HTERT RPE-1 (cell line): ENCODE measurements around the gene MAP3K20.

Experiments
- in situ Hi-C: fragments of 300-500 bp; cut with MboI; formaldehyde crosslinking; loops from 4 replicates; pipeline ENCODE4 v1.14.3; 2020; ENCODE audit warnings: low sequenced_read_pairs

The MAP3K20 gene

DNA sequence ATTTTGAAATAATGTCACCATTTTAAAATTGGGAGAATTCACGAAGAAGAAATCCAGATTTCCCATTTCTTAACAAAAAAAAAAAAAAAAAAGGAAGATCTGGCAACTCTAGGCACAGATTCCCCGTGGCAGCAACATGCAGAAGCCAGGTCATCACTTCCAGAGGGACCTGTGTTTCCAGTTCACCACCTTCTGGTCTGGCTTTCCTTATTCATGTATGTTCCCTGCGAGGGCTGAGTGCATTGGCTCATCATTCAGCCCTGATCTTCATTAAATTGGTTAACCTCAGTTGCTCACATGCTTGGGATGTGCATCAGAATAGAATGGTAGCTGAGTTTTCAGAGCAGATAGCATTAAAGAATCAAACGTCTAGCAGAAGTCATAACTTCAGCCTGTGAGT lies 25.0 kb upstream of the MAP3K20 start:
- in situ Hi-C loops: no loop called here

DNA sequence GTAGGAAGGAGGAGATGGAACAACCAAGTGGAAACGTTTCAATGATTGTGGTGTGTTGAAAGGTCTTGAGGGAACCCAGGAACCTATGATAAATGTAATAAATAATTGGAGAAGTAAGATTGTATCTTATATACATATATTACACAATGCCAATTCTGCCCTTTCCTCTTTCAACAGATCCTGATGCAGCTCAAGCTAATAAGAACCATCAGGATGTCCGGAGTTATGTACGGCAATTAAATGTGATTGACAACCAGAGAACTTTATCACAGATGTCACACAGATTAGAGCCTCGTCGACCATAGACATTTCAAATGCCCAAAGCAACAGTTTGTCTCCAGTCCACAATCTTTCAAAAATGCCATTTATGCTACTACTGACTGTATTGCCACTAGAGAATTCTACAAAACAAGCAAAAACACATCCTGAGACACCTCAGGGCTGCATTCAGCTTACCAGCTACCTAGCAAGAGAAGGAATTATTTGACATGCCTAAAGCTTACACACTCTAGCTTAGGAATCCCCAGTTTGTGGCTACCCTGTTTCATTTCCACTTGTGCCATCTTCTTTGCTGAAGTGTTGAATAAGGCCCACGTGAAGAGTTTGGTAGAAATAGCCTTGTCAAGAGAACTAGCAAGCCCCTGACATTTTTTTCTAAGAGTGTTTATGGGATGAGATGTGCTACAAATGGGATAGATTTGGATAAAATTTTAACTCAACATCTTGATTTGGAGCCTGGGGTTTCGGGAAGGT lies 24.0 kb upstream of the MAP3K20 start:
- in situ Hi-C loops: no loop called here

DNA sequence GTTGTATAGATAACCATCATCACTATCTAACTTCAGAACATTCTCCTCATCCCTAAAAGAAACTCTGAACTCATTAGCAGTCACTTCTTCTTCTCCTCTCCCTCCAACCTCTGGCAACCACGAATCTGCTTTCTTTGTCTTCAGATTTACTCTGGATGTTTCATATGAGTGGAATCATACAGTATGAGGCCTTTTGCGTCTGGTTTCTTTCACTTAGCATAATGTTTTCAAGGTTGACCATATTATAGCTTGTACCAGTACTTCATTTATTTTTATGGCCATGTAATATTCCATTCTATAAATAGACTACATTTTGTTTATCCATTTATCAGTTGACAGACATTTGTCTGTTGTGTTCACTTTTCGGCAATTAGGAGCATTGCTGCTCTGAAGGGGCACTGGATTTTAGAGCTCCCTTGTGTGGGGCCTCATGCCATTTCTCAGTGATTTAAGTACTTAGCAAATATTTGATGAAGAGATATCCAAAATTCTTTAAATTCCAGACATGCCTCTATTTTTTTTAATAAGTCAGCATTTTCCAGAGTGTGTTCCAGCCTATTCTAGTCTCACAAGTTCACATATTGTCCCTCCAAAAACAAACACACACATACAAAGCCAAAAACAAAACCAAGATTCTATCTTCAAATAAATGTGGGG lies 22.5 kb upstream of the MAP3K20 start:
- in situ Hi-C loops: no loop called here

DNA sequence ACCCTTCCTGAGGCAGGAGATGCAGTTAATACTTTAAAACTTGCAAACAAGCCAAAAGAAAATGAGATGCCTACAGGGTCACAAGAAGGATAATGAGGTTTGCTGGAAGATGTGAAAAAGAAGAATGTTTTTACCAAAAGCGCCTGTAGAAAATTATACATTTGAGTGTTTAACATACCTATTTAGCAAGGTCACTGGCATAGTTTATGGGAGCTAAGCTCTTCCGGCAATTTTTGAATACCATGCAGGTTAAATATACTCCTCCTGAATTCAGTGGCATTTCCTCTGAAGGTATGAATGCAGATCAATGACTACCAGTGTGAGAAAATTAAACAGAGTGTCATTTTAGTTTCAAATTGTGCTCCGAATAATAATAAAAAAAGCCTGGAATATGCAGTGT lies 21.2 kb upstream of the MAP3K20 start:
- in situ Hi-C loops: no loop called here

DNA sequence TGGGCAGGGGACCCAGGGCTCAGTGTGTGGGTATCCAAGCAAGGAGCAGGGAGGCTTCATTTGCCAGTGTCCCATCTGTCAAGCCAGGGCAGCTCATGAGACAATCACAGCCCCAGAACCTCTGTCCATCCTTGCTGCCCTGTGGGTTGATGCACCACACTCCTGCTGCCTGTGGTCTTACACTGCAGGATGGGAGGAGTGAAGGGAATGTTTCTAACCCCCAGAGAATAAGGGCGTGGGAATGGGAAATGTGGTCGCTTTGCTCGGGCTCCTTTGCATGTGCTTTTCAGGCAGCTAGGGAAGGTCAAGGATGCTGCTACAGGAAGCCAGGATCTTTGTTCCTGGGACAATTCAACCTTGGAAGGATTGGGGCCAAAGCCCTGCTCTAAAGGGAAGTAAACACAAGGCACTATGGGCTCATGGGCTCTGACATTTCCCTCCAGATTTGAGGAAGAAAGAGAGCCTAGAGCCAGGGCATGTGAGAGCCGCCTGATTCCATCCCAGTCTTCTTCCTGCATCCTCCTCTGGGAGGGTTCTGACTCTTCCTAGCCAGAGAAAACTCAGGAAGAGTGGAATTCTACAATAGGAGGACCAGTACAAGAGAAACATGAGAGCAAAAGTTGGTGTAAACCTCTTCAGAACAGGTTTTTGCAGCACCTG lies 18.8 kb upstream of the MAP3K20 start:
- in situ Hi-C loops: no loop called here

DNA sequence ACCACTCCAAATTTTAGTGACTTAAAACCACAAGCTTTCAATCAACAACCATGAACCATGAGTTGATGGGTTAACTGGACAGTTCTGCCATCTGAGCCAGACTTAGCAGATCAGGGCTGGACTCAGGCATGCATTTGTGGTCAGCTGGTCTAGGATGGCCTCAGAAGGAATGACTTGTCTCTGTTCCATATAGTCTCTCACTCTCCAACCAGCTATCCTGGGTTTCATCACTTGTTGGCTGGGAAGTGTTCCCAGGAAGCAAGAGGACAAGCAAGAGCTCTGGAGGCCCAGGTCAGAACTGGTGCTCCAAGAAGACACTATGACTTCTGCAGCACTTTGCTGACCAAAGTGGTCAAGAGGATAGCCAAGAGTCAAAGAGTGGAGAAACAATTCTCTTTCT lies 17.5 kb upstream of the MAP3K20 start:
- in situ Hi-C loops: no loop called here

DNA sequence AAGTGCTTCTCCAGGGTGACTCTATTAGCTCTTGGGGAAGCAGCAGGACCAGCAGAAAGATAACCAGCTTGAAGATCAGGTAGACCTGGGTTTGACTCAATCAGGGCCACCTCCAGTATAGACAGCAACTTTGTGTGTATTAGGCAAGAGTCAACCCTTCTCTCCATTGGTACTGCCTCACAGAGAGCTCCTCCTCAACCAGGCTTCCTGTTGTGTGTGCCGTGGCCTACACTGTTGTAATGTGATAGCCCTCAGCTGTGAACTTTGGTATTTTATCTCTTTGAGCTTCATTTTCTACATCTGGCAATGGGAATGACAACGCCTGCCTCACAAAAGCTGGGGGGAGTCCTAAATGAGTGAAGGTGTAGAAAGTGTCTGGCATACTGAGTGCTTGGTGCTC lies 17.0 kb upstream of the MAP3K20 start:
- in situ Hi-C loops: no loop called here

DNA sequence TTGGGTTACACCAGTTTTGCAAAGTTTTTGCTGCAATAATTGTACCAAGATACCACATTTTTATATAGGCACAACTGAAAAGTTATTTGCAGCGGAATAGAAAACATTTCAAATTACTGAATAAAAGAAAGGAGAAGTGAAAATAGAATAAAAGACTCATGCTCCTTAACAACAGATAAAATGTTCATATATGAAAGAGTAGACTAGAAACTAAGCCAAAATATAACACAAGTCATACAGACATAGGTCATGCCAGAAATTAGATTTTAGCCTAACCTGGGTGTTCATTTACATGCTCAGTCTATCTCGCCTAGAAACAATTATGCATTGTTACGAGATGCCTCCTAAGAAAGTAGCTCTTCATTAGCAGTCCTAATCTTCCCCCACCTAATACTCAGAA lies 16.4 kb upstream of the MAP3K20 start:
- in situ Hi-C loops: no loop called here

DNA sequence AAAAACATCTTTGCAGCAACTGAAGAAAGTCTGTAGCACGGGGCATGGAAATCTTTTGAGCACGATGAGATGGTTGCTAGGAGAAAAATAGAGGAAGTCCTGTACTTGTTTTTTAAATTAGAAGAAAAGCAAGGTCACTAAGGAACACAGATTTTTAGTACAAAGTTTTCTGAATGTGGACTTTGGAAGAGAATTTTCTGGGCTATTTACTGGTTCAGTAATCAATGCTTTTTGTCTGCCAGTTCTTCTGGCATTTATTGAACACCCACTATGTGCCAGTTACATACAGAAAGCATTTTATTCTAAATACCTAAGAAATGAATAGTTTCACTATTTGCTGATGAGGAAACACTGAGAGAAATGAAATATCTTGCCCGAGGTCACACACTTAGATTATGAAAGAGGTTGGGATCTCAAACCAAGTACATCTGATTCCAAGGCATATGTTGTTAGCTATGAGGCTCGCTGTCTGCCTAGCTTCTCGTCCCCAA lies 15.6 kb upstream of the MAP3K20 start:
- in situ Hi-C loops: no loop called here

DNA sequence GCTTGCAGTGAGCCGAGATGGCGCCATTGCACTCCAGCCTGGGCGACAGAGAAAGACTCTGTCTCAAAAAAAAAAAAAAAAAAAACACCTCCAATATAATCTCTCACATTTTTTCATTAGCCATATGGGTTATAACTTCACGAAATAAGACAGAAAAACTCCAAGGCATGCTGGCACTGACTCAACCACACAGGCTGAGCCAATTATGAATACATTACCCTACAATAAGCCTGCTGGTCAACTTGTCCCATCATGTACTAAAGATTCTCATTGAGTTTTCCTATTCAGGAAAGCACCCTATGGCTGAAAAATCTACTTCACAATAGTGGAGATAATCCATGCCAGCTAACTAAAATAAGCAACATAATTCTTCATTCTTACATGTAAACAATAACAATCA lies 12.8 kb upstream of the MAP3K20 start:
- in situ Hi-C loops: no loop called here

DNA sequence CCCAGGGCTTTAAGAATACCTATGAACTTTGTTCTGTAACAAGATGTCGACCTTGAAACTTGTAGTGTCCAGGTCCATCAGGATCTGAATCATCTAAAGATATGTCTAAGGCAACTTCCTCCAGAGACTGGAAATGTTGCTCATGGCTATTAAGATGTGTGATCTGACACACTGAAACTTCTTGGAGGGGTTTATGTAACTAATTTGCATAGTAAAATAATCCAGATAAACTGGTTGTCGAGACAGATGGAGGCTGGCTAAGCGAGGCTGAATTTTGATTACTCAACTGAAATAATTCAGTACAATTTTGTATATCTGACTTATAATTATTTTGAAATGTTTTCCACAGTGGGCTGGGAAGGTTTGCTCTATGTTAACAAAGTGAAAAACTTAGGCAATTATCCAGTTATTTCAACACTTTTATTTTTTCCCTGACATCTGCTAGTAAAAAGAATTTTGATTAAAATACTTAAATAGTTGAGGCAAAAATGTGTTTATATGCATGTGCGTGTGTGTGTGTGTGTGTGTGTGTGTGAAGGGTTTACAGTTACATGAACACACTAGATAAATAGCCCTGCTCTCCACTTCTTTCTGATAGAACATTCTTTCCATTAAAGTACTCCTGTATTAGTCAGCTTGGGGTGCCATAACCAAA lies 11.4 kb upstream of the MAP3K20 start:
- in situ Hi-C loops: no loop called here

DNA sequence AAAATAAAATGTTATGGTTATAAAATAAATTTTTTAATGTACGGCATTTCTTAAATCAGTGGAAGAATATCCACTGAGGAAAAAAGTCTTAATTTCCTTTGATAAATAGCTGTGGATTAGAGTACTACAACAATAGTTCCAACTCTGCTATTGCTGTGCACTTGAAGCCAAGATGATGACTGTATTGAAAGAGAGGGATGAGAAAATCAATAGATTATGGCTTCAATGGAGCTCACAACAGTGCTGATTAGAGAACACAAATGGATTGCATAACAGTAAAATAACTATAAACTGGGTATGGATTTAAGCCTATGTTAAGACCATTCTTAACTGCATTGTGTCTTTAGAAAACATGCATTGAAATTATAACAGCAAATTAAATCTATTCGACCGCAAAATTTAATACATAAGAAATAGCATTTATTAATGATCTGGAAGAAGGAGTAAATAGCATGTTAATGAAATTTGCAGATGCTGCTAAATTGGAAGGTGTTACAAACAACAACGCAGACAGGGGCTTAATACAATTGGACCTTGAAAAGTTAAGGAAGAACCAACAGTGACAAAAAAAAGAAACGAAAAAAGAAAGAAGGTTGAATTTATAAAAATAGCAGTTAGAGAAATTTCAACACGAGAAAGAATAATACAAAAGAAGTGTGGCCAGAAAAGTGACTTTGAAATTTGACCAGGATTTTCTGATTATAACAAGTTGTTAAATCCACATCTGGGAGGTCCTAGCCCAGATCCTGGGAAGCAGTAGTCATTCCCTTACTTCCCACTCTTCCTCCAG lies 8.6 kb upstream of the MAP3K20 start:
- in situ Hi-C loops: no loop called here

DNA sequence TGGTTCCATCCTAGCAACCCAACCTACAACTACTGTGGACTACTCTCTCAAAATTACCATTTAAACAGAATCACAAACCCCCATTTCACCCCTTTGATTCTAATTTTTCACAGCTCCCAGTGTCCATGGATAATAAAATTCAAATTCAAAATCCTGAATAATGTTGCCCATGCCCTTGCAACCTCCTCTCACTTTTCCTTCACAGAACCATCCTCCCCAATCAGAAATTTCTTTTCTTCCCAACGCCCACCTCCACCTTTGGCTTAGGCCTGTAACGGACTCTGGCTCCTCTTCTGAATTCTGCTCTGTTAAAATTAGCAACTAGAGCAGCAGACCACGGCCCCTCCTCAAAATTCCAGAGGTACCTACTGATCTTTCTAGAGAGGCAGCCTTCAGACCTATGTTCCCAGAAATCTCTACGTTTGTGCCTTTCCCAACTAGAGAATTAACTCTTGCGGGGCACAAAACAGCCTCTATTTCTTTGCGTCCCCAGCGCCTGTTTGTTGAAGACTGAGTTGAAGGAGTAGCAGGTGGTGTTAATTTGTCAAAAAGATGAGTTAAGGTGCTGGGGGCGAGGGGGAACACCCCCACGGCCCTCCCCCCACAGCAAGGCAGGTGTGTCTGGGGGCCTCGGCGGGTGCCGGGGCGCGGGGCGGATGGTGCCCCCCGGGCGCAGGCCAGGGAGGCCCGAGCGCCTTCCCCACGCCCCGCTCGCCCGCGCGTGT lies 428 bp upstream of the MAP3K20 start:
- in situ Hi-C loops: no loop called here

DNA sequence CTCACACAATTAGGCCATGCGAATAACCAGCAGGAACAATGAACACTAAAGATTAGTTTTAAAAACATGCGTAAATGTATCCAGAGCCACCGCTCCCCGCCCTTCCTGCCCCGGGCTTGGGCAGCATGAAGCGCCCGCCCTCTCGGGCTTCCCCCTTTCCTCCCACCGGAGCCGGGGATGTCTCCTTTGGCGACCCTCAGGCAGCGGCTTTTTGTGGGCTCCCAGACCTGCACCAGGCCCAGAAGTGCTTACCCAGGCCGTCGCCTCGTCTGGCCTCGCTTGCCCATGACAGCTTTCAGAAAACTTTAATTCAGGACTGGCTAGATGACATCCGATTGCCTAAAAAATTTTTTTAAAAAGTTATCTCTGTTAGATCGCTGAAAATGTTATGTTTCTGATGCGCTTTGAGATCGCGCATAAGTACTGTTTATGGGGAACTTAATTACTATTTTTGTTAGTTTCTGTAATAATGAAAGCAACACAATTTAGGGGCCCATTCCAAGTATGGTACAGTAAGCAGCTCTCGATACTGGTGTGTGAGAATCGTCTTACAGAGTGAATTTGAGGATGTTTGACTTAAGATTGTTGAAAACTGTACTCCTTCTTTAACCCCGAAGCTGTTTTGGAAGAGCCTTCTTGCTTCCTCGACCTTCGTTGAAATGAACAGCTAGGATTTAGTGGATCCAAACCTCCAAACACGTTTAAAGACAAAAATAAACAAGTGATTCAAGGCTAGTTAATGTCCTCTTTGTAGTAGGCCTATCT lies 1.1 kb downstream of the MAP3K20 start:
- in situ Hi-C loops: no loop called here

DNA sequence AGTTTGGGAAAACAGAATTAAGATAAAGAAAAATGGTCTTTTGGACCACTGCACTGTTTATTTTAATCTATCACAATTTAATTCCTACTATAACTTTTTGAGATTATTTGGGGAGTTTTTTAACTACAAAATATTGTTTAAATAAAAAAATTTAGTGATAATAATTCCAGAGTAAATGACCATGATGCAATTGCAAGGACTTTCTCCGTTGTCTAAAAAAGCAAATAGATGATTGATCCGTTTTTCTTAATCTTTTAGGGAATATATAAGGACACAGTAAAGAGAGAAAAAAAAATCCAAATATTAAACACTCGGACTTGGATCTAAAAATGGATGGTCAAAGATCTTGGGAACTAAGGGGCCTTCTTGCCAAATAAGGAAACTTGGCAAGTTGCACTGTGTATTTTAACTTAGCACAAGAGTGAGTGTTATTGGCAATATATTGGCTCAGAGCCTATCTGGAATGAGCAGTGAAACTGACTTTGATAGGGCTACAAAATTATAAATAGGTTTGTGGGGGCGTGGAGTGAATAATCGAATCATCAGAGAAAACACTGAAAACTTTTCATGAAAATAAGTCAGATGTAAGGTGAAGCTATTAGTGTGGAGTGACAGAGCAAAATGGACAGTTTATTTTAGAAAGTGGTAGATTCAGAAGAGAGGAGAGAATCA lies 2.0 kb downstream of the MAP3K20 start:
- in situ Hi-C loops: no loop called here

DNA sequence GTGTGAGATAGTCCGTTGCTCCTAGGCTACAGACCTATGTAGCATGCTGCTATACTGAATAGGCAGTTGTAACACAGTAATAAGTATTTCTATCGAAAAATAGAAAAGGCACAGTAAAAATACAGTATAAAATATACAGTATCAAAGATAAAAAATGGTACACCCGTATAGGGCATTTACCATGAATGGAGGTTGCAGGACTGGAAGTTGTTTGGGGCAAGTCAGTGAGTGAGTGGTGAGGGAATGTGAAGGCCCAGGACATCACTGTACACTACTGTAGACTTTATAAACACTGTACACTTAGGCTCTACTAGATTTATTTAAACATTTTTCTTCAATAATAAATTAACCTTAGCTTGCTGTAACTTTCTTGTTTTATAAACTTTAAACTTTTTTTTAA lies 3.5 kb downstream of the MAP3K20 start:
- in situ Hi-C loops: no loop called here

DNA sequence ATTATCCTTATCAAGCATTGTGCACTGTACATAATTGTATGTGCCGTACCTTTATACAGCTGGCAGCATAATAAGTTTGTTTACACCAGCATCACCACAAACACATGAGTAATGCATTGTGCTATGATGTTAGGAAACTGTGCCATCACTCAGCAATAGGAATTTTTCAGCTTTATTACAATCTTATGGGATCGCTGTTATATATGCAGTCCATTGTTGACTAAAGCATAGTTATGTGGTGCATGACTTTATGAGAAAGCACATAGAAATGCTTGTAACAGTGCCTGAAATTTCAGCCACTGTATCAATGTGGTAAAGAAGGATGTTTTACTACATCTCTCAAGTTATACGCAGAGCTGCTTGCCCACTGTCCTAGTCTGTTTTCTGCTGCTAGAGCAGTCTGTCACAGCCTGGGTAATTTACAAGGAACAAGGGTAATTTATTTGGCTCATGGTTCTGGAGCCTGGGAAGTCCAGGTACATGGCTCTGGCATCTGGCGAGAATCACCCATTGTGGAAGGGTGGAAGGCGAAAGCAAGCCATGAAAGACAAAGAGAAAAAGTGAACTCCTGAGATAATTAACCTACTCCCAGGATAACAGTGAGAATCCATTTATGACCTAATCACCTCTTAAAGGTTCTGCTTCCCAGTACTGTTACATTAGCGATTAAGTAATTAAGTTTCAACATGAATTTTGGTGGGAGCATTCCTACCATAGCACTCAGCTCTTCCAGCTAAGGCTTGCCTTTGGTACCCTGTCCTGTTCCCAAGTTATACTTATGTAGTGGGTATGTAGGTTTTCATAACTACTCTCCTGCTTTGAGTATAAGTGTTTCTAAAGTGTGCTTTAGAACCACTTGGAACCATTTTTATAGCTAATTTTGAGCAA lies 4.6 kb downstream of the MAP3K20 start:
- in situ Hi-C loops: no loop called here
